ENCODE results near the gene CFAP100.

The CFAP100 gene

DNA sequence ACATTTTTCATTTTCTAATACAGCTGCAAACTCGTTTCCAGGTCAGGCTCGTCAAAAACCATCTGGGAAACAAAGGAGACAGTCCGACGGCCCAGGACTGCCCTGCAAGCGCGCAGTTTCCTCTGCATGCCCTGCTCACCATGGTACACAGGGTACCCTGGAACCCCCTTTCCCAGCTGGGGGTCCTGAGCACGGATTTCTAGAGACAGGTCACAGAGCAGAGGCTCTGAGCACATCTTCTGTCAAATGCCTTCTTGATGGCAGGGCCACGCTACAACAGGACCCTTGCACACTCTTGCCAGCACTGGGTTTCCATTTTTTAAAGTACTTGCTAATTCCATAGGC lies 72.9 kb downstream of the CFAP100 start:
- peaks cover 8% of the 10 kb centered on the region for H3K4me1 ChIP-seq (ENCODE audit: insufficient read depth, low read length, severe bottlenecking)

DNA sequence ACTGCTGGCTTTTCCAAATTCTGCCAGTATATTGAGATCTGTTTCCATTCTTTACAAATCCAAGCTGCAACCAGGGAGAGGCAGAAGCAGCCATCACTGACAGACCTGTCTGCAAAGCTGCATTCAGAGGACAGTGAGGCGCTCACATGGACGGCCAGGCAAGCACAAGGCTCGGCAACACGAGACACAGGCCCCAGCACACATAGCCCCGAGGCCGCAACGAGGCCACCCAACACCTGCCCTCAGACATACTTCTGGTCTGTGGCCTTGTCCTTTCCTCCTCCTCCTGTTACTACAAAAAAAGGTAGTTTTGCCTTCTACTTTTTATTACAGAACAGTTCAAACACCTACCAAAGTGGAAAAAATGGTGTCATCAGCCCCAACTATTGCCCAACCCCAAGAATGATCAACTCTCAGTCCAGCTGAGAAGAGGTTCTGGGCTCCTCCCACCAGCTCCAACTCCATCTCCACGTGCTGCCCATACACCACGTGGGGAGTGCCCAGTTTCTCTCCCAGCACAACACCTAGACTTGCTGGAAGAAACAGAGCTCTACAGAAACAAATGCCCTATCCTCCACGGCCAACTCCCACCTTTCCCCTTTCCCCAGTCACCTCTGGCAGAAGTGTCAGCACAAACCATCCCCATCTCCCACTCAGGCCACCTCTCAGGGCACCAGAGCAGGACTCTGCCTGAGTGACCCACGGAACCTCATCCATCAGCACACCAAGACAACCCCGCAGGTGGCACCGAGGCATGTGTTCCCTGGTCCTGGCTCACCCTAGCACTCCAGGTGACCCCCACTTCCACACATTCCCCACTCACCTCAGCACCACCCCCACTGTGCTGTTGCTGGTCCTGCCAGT lies 73.6 kb downstream of the CFAP100 start:
- Histone ChIP-seq H4K20me1 (ENCODE audit: insufficient read depth, low read length) (no peaks in the 10 kb centered on the region), H3K36me3 (ENCODE audit: insufficient read depth, low read length) (peaks cover 90% of the 10 kb centered on the region), H3K4me1 (ENCODE audit: insufficient read depth, low read length, severe bottlenecking) (peaks cover 15% of the 10 kb centered on the region), H3K4me3 (ENCODE audit: low read depth, low read length, poor library complexity, severe bottlenecking) (no peak overlapping the region), H3K27ac (ENCODE audit: low read depth, low read length, poor library complexity, severe bottlenecking) (no peak overlapping the region), H3K27me3 (ENCODE audit: insufficient read depth, low read length) (no peaks in the 10 kb centered on the region), H3F3A (ENCODE audit: insufficient read depth, low read length) (no peaks in the 10 kb centered on the region), H3K9ac (ENCODE audit: low read length) (no peak overlapping the region), H3K9me3 (ENCODE audit: low read length) (no peaks in the 10 kb centered on the region), H3K4me2 (ENCODE audit: low read length) (no peak overlapping the region), H3K9me2 (ENCODE audit: low read depth, low read length) (no peaks in the 10 kb centered on the region), H2AFZ (ENCODE audit: low read length) (no peak overlapping the region), H3K79me2 (ENCODE audit: insufficient read depth, low read length) (0 out of 2 replicates have a peak, but pooled peaks cover 2% of the 10 kb centered on the region)
- no peak for TF ChIP-seq EZH2 (IDR thresholded peaks at IDR 0.05; ENCODE audit: borderline replicate concordance, low read length)
- TF ChIP-seq, protein P1, sequence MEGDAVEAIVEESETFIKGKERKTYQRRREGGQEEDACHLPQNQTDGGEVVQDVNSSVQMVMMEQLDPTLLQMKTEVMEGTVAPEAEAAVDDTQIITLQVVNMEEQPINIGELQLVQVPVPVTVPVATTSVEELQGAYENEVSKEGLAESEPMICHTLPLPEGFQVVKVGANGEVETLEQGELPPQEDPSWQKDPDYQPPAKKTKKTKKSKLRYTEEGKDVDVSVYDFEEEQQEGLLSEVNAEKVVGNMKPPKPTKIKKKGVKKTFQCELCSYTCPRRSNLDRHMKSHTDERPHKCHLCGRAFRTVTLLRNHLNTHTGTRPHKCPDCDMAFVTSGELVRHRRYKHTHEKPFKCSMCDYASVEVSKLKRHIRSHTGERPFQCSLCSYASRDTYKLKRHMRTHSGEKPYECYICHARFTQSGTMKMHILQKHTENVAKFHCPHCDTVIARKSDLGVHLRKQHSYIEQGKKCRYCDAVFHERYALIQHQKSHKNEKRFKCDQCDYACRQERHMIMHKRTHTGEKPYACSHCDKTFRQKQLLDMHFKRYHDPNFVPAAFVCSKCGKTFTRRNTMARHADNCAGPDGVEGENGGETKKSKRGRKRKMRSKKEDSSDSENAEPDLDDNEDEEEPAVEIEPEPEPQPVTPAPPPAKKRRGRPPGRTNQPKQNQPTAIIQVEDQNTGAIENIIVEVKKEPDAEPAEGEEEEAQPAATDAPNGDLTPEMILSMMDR (IDR thresholded peaks at IDR 0.05; ENCODE audit: low read length) = no peak

More for the DNA sequence above, 72.9 kb downstream of the CFAP100 start:
- Histone ChIP-seq H3K36me3 (ENCODE audit: insufficient read depth, low read length) (peaks cover 95% of the 10 kb centered on the region), H3K4me2 (ENCODE audit: low read length) (no peak overlapping the region), H3K9me3 (ENCODE audit: low read length) (no peaks in the 10 kb centered on the region), H3K27me3 (ENCODE audit: insufficient read depth, low read length) (no peaks in the 10 kb centered on the region), H3K79me2 (ENCODE audit: insufficient read depth, low read length) (no peaks in the 10 kb centered on the region), H3K9ac (ENCODE audit: low read length) (no peak overlapping the region), H4K20me1 (ENCODE audit: insufficient read depth, low read length) (no peaks in the 10 kb centered on the region), H2AFZ (ENCODE audit: low read length) (no peak overlapping the region), H3F3A (ENCODE audit: insufficient read depth, low read length) (no peaks in the 10 kb centered on the region), H3K9me2 (ENCODE audit: low read depth, low read length) (no peaks in the 10 kb centered on the region), H3K4me3 (ENCODE audit: low read depth, low read length, poor library complexity, severe bottlenecking) (no peak overlapping the region), H3K27ac (ENCODE audit: low read depth, low read length, poor library complexity, severe bottlenecking) (no peak overlapping the region)
- TF ChIP-seq, protein P1 (IDR thresholded peaks at IDR 0.05; ENCODE audit: low read length) = no peak
- TF ChIP-seq EZH2 (IDR thresholded peaks at IDR 0.05; ENCODE audit: borderline replicate concordance, low read length) = no peak

DNA sequence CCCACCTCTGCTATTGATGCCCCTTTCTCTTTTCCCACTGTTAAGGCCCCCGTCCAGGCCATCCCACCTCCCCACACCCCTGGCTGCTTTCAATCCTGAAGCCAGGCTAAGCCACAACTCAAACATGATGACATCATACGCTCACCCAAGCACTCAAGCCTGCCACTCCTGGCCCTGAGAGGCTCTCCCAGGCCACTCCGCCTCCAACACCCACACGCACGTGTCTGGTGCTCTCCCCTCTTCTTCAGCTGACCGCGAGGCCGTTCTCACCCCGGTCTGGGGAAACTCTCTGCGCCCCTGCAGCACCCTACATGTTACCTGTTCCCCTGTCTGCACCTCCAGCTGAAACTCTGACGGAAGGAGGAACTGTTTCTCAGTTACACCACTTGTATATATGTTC lies 74.8 kb downstream of the CFAP100 start:
- Histone ChIP-seq H3K27ac (ENCODE audit: low read depth, low read length, poor library complexity, severe bottlenecking) (no peak overlapping the region), H3K4me1 (ENCODE audit: insufficient read depth, low read length, severe bottlenecking) (peaks cover 27% of the 10 kb centered on the region), H3K9ac (ENCODE audit: low read length) (no peak overlapping the region), H3K79me2 (ENCODE audit: insufficient read depth, low read length) (peaks cover 11% of the 10 kb centered on the region; the same call in 1 of the 2 replicates), H3K4me2 (ENCODE audit: low read length) (no peak overlapping the region), H3K9me2 (ENCODE audit: low read depth, low read length) (no peaks in the 10 kb centered on the region), H3K4me3 (ENCODE audit: low read depth, low read length, poor library complexity, severe bottlenecking) (no peak overlapping the region), H4K20me1 (ENCODE audit: insufficient read depth, low read length) (no peaks in the 10 kb centered on the region), H3K27me3 (ENCODE audit: insufficient read depth, low read length) (no peaks in the 10 kb centered on the region), H3K36me3 (ENCODE audit: insufficient read depth, low read length) (peaks cover 79% of the 10 kb centered on the region), H3F3A (ENCODE audit: insufficient read depth, low read length) (no peaks in the 10 kb centered on the region), H3K9me3 (ENCODE audit: low read length) (no peaks in the 10 kb centered on the region), H2AFZ (ENCODE audit: low read length) (no peak overlapping the region)
- TF ChIP-seq, protein P1 (IDR thresholded peaks at IDR 0.05; ENCODE audit: low read length) = no peak
- no peak for TF ChIP-seq EZH2 (IDR thresholded peaks at IDR 0.05; ENCODE audit: borderline replicate concordance, low read length)

Data from OCI-LY1 (cell line).